DMS53 treated with DMSO at 0.1 percent for 48 hours (cell line): ENCODE results near the gene PCDH10.

Source experiments
- DNase-seq: peaks from one replicate; lab custom pipeline; 2025; ENCODE audit not compliant: unreplicated experiment; lab: John Stamatoyannopoulos, UW

PCDH10 gene

DNA sequence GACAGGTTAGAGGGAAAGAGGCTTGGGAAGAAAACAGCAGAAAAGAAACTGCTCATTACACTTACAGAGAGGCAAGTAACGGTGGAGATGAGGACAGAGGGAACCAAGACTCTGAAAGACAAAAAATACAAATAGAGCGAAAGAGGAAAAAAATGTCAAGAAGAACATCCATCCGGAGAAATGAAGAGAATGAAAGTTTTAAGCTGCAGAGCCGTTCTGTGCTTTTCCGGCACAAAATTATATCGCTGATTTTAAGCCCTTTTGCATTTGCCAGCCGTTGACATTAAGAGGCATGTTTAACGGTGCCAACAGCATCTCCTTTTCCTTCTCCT, 236 bp downstream of the PCDH10 start:
- DNase-seq = no peak

DNA sequence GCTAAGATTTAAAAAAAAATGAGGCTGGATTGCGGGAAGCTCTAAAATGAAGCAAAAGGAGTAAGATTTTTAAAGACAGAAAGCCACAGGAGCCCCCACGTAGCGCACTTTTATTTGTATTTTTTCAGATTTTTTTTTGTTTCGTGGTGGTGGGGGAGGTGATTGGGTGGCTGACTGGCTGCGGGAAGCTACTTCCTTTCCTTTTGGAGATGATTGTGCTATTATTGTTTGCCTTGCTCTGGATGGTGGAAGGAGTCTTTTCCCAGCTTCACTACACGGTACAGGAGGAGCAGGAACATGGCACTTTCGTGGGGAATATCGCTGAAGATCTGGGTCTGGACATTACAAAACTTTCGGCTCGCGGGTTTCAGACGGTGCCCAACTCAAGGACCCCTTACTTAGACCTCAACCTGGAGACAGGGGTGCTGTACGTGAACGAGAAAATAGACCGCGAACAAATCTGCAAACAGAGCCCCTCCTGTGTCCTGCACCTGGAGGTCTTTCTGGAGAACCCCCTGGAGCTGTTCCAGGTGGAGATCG, 908 bp downstream of the PCDH10 start:
- DNase-seq = peak; percentile 14

DNA sequence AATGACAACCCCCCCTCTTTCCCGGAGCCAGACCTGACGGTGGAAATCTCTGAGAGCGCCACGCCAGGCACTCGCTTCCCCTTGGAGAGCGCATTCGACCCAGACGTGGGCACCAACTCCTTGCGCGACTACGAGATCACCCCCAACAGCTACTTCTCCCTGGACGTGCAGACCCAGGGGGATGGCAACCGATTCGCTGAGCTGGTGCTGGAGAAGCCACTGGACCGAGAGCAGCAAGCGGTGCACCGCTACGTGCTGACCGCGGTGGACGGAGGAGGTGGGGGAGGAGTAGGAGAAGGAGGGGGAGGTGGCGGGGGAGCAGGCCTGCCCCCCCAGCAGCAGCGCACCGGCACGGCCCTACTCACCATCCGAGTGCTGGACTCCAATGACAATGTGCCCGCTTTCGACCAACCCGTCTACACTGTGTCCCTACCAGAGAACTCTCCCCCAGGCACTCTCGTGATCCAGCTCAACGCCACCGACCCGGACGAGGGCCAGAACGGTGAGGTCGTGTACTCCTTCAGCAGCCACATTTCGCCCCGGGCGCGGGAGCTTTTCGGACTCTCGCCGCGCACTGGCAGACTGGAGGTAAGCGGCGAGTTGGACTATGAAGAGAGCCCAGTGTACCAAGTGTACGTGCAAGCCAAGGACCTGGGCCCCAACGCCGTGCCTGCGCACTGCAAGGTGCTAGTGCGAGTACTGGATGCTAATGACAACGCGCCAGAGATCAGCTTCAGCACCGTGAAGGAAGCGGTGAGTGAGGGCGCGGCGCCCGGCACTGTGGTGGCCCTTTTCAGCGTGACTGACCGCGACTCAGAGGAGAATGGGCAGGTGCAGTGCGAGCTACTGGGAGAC, 1.6 kb downstream of the PCDH10 start:
- DNase-seq = peak; percentile 36

DNA sequence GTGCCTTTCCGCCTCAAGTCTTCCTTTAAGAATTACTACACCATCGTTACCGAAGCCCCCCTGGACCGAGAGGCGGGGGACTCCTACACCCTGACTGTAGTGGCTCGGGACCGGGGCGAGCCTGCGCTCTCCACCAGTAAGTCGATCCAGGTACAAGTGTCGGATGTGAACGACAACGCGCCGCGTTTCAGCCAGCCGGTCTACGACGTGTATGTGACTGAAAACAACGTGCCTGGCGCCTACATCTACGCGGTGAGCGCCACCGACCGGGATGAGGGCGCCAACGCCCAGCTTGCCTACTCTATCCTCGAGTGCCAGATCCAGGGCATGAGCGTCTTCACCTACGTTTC, 2.2 kb downstream of the PCDH10 start:
- DNase-seq = peak; percentile 15

DNA sequence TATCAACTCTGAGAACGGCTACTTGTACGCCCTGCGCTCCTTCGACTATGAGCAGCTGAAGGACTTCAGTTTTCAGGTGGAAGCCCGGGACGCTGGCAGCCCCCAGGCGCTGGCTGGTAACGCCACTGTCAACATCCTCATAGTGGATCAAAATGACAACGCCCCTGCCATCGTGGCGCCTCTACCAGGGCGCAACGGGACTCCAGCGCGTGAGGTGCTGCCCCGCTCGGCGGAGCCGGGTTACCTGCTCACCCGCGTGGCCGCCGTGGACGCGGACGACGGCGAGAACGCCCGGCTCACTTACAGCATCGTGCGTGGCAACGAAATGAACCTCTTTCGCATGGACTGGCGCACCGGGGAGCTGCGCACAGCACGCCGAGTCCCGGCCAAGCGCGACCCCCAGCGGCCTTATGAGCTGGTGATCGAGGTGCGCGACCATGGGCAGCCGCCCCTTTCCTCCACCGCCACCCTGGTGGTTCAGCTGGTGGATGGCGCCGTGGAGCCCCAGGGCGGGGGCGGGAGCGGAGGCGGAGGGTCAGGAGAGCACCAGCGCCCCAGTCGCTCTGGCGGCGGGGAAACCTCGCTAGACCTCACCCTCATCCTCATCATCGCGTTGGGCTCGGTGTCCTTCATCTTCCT, 2.7 kb downstream of the PCDH10 start:
- DNase-seq = no peak

DNA sequence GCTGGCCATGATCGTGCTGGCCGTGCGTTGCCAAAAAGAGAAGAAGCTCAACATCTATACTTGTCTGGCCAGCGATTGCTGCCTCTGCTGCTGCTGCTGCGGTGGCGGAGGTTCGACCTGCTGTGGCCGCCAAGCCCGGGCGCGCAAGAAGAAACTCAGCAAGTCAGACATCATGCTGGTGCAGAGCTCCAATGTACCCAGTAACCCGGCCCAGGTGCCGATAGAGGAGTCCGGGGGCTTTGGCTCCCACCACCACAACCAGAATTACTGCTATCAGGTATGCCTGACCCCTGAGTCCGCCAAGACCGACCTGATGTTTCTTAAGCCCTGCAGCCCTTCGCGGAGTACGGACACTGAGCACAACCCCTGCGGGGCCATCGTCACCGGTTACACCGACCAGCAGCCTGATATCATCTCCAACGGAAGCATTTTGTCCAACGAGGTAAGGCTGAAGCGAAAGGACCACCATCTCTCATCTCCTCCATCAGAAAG, 3.3 kb downstream of the PCDH10 start:
- DNase-seq = peak; percentile 10

DNA sequence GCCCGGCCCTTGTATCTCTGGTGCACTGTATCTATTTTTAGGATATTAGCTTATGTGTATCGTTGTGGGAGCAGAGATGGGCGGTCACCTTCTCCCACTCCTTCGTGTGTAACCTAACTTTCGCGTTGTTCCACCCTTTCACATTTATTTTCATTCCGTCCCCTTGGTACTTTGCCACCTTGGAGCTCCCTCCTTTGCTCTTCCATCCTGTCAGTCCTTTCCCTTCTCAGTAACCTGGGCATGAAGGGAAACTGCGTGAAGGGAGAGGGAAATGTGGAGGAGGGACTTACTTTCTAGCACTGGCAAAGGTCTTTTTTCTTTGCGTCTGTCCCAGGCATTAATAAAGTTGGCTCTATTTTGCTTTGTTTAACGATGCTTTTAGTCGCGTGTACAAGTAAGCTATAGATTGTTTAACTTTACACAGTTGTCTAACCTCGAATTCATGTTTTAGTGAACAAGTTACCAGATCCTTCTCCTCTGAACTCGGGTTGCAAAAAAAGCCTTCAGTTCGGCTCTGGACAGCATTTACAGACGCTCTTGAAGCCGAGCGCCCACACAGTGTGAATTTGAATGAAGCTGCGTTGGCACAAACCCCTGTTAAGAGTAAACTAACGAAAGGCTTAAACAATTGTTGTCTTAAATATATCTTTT, 3.9 kb downstream of the PCDH10 start:
- DNase-seq = no peak

DNA sequence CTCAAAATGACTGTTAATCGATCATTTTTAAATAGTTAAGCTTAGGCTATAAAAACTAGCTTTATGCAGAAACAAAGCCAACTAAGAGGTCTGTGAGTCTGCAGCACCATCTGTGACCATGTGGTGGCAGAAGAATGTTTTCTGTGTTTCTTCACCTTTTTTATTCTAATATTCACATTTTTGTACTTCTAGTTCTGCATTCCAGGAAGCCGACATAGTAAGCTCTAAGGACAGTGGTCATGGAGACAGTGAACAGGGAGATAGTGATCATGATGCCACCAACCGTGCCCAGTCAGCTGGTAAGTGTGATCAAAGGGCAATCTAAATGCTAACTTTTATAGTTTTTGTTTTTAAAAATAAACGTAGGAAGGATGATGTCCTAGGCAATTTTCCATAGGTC, 5.6 kb downstream of the PCDH10 start:
- peak; percentile 27 for DNase-seq

DNA sequence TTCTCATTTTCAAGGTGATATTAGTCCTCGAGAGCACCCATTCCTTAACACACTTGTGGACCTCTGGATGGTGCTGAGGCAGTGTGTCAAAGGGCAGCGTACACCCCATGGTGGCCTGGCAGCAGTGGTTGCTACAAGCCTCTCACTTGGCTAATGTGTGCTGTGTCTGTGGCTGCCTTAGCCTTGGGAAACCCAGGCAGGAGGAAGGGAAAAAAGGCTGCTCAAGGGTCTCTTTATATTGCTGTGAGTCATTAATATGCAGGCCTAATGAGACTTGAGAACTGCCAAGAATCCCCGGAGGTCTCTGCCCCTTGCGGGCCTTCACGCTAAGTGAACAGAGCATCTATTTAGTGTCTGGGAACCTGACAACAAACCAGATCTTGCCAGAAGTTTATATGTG, 7.0 kb downstream of the PCDH10 start:
- no peak for DNase-seq

DNA sequence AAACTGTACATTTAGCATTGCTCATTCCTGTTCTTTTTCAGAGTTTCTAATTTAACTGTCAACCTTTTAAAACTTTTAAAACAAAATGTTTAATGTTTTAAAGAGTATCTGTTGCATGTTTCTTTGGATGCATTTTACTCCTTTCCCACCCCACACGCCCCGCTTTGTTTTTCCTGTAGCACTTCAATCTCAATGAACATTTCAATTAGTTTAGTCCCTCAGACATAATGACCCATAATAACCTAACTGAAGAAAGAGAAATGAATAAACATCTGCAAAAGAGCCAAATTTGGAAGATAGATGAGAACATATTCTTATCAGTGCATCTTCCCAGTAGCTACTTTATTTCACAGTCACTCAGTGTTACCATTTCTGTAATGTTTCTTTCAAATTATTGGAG, 7.5 kb downstream of the PCDH10 start:
- DNase-seq = no peak

DNA sequence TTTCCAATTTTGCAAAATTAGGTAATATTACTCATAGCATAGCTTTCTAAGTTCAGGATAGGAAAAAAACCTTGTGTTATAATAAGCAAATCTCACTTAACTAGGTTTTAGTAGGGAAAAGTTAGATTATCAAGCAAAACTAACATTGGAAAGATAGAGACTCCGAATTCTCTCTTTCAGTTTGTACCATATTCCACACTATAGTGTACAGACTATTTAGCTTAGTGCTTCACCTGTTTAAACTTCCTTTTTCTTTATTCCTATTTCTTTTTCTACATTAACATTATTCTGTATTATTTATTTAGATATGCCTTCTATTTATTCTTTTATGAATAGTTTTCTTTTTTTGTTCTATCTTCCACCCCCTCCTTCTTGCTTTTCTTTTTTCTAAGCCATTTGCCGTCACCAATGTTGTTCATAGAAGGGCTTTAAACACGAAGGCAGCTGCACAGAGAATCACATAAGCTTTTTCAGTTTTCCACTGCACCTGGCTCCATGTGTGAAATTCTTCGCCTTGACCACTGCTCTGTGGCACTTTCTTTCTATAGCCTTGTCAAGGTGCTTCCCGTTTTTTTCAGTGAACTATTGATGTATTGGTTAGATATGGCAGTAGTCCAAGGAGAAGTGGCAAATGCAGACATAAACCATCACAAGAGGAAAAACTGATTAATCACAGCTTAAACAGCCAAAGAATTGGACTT, 8.5 kb downstream of the PCDH10 start:
- no peak for DNase-seq

DNA sequence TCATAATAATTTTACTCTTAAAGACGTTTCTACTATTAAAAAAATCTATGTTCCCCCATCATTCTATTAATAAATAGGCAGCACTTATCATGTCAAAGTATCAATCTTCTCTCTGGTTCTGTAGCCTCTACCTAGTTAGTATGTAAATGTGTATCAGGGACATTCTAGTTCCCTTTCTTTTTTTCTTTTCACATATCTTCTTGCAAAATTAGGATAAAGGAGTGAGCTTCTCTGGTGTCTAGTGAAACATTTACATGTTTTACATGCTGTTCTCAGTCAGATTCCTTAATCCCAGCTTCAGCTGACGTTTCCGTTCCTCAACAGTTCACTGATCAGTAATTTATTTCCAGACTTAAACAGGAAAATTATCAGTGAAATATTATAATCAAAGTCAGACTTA, 11.8 kb downstream of the PCDH10 start:
- DNase-seq = no peak

DNA sequence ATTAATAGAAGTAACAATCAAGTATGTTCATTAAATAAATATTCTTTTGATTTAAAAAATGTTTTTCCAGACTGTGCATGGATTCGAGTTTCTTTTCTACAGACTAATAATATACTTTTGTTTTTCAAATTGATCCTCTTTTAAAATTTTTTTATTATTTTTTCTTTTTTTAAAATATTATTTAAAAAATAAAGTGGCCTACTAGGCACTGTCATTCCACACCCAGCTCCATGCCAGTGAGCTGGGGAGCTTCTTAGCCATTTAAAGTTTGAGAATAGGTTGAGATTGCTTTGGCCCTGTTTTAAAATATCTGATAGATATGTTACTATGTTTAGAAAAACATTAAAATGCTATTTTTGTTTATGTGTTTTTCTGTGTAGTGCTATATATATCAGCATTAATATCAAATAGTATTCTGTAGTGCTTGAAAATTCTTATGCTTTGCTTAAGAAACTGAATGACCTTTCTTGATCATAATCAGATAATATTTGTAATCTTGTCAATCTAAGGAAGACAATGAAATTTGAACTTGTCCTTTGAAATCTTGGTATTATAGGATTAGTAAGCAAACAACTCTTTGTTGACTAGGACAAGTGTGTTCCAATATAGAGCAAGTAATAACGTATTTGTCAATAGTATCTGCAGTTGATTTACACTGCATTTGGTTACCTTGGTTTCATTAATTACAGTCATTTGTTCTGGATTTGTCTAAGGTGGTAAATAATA, 12.6 kb downstream of the PCDH10 start:
- DNase-seq = no peak

DNA sequence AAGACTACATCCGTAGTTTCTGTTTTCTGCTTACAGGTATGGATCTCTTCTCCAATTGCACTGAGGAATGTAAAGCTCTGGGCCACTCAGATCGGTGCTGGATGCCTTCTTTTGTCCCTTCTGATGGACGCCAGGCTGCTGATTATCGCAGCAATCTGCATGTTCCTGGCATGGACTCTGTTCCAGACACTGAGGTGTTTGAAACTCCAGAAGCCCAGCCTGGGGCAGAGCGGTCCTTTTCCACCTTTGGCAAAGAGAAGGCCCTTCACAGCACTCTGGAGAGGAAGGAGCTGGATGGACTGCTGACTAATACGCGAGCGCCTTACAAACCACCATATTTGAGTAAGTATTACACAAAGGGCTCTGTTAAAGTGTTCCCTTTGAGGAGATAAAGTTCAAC, 13.8 kb downstream of the PCDH10 start:
- no peak for DNase-seq

DNA sequence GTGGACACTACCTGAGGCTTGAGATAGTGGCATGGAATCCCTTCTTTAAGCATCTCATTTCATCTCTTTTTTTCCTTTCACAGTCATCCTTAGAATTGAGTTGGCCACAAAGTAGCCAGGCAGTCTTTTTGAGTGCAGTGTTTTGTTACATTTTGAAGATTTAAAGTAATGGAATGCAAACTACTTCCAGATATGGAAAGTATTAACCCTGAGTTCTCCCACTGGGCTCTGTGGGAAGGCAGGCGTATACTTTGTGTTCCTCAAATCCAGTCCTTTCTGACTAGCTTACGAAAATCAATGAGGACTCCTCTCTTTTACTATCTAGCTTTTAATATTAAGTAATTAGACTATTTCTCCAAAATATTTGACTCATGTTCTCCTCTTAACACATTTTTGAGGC, 29.9 kb downstream of the PCDH10 start:
- DNase-seq = no peak

DNA sequence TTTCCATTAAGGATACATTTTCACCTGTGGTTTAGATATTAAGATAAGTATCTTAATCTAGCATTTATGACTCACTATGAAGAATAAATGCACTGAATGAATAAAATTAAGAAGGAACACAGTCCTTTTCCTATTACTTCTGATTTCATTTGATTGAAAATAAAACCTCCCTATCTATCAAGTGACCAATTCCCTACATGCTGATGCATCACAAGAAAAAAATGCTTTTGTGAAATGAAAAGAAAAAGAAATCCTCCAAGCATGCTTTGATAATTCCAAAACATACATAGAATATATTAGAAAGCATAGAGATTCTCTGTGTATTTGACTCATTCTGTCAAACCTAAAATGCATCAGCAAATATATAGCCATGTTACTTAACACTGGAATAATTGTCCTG, 37.1 kb downstream of the PCDH10 start:
- no peak for DNase-seq

DNA sequence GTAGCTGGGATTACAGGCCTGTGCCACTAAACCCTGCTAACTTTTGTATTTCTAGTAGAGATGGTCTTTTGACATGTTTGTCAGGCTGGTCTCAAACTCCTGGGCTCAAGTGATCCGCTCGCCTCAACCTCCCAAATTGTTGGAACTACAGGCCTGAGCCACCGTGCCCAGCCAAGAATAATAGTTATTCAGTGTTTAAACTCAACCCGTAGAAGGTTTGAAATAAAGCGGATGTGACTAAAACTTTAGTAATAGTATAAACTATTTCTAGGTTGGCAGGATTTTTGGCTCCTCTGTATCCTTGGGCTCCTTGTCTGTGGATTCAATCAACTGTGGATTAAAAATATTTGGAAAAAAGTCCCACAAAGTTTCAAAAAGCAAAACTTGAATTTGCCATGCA, 37.8 kb downstream of the PCDH10 start:
- DNase-seq = no peak

DNA sequence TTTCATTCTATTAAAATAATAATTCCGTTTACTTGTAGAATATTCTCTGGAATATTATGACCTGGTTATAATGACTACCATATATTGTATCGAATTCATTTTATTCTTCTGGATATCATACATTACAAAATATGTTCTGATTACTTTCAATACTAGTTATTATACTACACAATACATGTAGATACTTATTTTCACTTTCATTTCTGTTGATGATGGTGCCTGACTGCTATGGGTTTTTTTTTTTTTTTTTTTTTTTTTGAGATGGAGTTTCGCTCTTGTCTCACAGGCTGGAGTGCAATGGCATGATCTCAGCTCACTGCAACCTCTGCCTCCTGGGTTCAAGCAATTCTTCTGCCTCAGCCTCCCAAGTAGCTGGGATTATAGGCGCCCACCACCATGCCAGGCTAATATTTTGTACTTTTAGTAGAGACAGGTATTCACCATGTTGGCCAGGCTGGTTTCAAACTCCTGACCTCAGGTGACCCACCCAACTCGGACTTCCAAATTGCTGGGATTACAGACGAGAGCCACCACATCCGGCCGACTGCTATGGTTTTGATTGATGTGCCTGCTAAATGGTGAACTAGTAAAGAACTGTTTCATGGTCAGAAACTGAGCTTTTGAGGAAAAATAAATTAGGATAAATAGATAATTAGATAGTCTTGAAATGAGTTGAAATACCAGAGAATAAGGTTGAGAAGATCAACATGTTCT, 39.5 kb downstream of the PCDH10 start:
- no peak for DNase-seq

DNA sequence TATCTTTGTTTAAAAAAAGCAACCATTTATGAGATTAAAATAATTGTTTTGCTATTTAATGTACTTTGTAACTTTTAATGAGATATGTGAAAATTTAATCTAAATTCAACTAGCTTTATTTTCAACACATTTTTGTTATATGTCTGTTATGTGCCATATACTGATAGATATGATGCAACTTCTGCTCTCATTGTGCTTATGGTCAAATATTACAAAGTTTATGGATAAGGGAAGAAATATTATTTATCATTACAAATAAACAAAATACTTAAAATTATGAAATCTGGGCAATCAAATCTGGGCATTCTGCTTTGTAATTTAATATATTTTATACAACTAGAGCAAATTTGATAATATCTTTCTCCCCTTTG, 40.0 kb downstream of the PCDH10 start:
- no peak for DNase-seq

DNA sequence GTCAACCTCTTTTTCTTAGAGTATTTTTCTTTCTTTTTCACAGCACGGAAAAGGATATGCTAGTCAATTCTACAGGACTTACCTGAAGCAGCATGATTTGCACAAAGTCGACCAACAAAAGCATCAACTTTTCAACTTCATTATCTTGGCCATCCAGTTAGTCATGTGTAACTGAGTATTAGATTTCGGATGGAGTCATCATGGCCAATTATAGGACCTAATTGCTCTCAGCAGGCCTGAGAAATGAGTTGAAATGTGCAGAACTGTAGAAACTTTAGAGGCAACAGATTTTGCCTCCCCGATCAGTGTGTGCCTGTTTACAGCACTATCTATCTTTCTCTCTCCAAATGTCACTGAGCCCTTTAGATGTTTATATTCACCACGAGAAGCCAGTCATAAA, 41.0 kb downstream of the PCDH10 start:
- DNase-seq = no peak
